Measurements from ENCODE around the gene BRAF. TPM values are rescaled to one million over a fixed set of nuclear protein-coding genes. Genes with fewer than 3 reads are reported as not detected.
A peak's percentile ranks its signal among the peaks of the same experiment; 100 is the strongest.

The BRAF gene
- total and polyA plus RNA-seq, 2 of the 8 experiments (the other 6 are each of a cell fraction or from before 2014, with no cell fraction given): 11.4 to 32.6 TPM

GRCh38 chr7:140924821-140925421 is at the start of gene BRAF (continued):
- TF ChIP-seq MAX (IDR thresholded peaks at IDR 0.05) (peak; percentile 57), TCF12 (IDR thresholded peaks at IDR 0.05; ENCODE audit: low read depth, low read length) (no peak), CBX5 (IDR thresholded peaks at IDR 0.05; ENCODE audit: low read depth, low read length) (no peak), SAP30 (IDR thresholded peaks at IDR 0.05; ENCODE audit: insufficient read depth, insufficient replicate concordance, low read length) (no peak), HDAC6 (IDR thresholded peaks at IDR 0.05; ENCODE audit: low read depth, low read length) (no peak), RAD21 (IDR thresholded peaks at IDR 0.05 in 1 of 2, conservative IDR thresholded peaks at IDR 0.05 in 1 of 2; ENCODE audit: low read depth in 2 of 2, low read length in 2 of 2) (no peak), NANOG (IDR thresholded peaks at IDR 0.05; ENCODE audit: insufficient read depth, low read depth, low read length, poor library complexity, severe bottlenecking) (no peak), CTBP2 (IDR thresholded peaks at IDR 0.05; ENCODE audit: borderline replicate concordance, insufficient read depth, insufficient read length, low read length) (no peak), TBP (IDR thresholded peaks at IDR 0.05; ENCODE audit: low read depth, low read length) (peak; percentile 83)
- TF ChIP-seq, protein P1, sequence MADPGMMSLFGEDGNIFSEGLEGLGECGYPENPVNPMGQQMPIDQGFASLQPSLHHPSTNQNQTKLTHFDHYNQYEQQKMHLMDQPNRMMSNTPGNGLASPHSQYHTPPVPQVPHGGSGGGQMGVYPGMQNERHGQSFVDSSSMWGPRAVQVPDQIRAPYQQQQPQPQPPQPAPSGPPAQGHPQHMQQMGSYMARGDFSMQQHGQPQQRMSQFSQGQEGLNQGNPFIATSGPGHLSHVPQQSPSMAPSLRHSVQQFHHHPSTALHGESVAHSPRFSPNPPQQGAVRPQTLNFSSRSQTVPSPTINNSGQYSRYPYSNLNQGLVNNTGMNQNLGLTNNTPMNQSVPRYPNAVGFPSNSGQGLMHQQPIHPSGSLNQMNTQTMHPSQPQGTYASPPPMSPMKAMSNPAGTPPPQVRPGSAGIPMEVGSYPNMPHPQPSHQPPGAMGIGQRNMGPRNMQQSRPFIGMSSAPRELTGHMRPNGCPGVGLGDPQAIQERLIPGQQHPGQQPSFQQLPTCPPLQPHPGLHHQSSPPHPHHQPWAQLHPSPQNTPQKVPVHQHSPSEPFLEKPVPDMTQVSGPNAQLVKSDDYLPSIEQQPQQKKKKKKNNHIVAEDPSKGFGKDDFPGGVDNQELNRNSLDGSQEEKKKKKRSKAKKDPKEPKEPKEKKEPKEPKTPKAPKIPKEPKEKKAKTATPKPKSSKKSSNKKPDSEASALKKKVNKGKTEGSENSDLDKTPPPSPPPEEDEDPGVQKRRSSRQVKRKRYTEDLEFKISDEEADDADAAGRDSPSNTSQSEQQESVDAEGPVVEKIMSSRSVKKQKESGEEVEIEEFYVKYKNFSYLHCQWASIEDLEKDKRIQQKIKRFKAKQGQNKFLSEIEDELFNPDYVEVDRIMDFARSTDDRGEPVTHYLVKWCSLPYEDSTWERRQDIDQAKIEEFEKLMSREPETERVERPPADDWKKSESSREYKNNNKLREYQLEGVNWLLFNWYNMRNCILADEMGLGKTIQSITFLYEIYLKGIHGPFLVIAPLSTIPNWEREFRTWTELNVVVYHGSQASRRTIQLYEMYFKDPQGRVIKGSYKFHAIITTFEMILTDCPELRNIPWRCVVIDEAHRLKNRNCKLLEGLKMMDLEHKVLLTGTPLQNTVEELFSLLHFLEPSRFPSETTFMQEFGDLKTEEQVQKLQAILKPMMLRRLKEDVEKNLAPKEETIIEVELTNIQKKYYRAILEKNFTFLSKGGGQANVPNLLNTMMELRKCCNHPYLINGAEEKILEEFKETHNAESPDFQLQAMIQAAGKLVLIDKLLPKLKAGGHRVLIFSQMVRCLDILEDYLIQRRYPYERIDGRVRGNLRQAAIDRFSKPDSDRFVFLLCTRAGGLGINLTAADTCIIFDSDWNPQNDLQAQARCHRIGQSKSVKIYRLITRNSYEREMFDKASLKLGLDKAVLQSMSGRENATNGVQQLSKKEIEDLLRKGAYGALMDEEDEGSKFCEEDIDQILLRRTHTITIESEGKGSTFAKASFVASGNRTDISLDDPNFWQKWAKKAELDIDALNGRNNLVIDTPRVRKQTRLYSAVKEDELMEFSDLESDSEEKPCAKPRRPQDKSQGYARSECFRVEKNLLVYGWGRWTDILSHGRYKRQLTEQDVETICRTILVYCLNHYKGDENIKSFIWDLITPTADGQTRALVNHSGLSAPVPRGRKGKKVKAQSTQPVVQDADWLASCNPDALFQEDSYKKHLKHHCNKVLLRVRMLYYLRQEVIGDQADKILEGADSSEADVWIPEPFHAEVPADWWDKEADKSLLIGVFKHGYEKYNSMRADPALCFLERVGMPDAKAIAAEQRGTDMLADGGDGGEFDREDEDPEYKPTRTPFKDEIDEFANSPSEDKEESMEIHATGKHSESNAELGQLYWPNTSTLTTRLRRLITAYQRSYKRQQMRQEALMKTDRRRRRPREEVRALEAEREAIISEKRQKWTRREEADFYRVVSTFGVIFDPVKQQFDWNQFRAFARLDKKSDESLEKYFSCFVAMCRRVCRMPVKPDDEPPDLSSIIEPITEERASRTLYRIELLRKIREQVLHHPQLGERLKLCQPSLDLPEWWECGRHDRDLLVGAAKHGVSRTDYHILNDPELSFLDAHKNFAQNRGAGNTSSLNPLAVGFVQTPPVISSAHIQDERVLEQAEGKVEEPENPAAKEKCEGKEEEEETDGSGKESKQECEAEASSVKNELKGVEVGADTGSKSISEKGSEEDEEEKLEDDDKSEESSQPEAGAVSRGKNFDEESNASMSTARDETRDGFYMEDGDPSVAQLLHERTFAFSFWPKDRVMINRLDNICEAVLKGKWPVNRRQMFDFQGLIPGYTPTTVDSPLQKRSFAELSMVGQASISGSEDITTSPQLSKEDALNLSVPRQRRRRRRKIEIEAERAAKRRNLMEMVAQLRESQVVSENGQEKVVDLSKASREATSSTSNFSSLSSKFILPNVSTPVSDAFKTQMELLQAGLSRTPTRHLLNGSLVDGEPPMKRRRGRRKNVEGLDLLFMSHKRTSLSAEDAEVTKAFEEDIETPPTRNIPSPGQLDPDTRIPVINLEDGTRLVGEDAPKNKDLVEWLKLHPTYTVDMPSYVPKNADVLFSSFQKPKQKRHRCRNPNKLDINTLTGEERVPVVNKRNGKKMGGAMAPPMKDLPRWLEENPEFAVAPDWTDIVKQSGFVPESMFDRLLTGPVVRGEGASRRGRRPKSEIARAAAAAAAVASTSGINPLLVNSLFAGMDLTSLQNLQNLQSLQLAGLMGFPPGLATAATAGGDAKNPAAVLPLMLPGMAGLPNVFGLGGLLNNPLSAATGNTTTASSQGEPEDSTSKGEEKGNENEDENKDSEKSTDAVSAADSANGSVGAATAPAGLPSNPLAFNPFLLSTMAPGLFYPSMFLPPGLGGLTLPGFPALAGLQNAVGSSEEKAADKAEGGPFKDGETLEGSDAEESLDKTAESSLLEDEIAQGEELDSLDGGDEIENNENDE (IDR thresholded peaks at IDR 0.05; ENCODE audit: insufficient replicate concordance, low read length): no peak
